ENCODE measurements around the gene ZFX. TPM values are rescaled to one million over a fixed set of nuclear protein-coding genes. Genes with fewer than 3 reads are reported as not detected.

Gene ZFX
- total and polyA plus RNA-seq, 2 of the 8 experiments (the other 6 are each of a cell fraction or from before 2014, with no cell fraction given): 2.8 to 22.0 TPM

- Histone ChIP-seq H4K91ac (replicated peaks; ENCODE audit: insufficient read length, low read length) (no peak overlapping the region), H4K8ac (ENCODE audit: extremely low read depth, insufficient read depth, low read length) (no peak overlapping the region), H3K4me1 (replicated peaks in 1 of 4; ENCODE audit: control insufficient read depth in 3 of 4, insufficient read depth in 4 of 4, low read length in 3 of 4) (0 out of 7 replicates have a peak, but pooled peaks cover 0 to 3% (median 0%) of the 10 kb centered on the region in 4 experiments), H2BK12ac (ENCODE audit: low read depth, low read length) (no peak overlapping the region), H2BK15ac (ENCODE audit: low read length) (no peak overlapping the region), H3K36me3 (ENCODE audit: control insufficient read depth in 2 of 4, insufficient read depth in 4 of 4, low read length in 3 of 4) (no peaks in the 10 kb centered on the region), H2BK5ac (ENCODE audit: low read depth, low read length) (no peak overlapping the region), H3K23ac (ENCODE audit: insufficient read length) (no peak overlapping the region), H2AK5ac (ENCODE audit: low read depth, low read length) (no peak overlapping the region), H3K4me3 (ENCODE audit: extremely low read depth in 1 of 4, insufficient read depth in 2 of 4, low read depth in 3 of 4, low read length in 4 of 4) (no peak overlapping the region), H3K4me2 (ENCODE audit: insufficient read depth in 1 of 2, low read depth in 2 of 2, low read length in 2 of 2) (no peak overlapping the region; a peak in 1 of 4 replicates), H3K56ac (replicated peaks; ENCODE audit: insufficient read length, low read depth, low read length) (no peak overlapping the region), H3K27ac (ENCODE audit: low read depth, low read length) (no peak overlapping the region), H3K14ac (ENCODE audit: insufficient read length) (no peak overlapping the region), H3K79me1 (ENCODE audit: low read depth, low read length) (no peaks in the 10 kb centered on the region), H2BK20ac (ENCODE audit: low read length) (no peak overlapping the region), H3K9me3 (ENCODE audit: insufficient read depth in 2 of 2, low read depth in 1 of 2, low read length in 1 of 2) (no peaks in the 10 kb centered on the region), H3K27me3 (replicated peaks in 1 of 4; ENCODE audit: control insufficient read depth in 3 of 4, extremely low read depth in 1 of 4, insufficient read depth in 3 of 4, low read length in 3 of 4) (no peaks in the 10 kb centered on the region), H4K20me1 (replicated peaks in 1 of 2; ENCODE audit: control insufficient read depth in 1 of 2, insufficient read depth in 2 of 2, low read length in 2 of 2) (no peaks in the 10 kb centered on the region), H3K9ac (replicated peaks in 1 of 4; ENCODE audit: extremely low read depth in 1 of 4, low read depth in 3 of 4, low read length in 3 of 4) (no peak overlapping the region), H4K5ac (ENCODE audit: insufficient read length, low read depth, low read length) (no peak overlapping the region), H3K18ac (ENCODE audit: extremely low read depth, low read length) (no peak overlapping the region), H3K23me2 (ENCODE audit: low read depth, low read length) (no peaks in the 10 kb centered on the region), H2AFZ (ENCODE audit: low read length) (no peak overlapping the region), H3K4ac (replicated peaks; ENCODE audit: insufficient read length, low read depth, low read length) (no peak overlapping the region), H3K79me2 (ENCODE audit: control insufficient read depth in 1 of 2, insufficient read depth in 2 of 2, low read length in 2 of 2) (no peaks in the 10 kb centered on the region), H2BK120ac (replicated peaks; ENCODE audit: low read depth, low read length) (no peak overlapping the region)
- POLR2A ChIA-PET (ENCODE audit: partially characterized antibody): interaction anchor here (0.6 kb wide), 1 partner anchor 160 kb away, joined by 3 read pairs; no protein-coding TSS in a partner anchor
- FAIRE-seq: no peak
- WGBS, 2 experiments (ENCODE audit: extremely low coverage in 1 of 2, insufficient coverage in 1 of 2, insufficient read length in 1 of 2, insufficient replicate concordance in 2 of 2, low coverage in 1 of 2, low lambda C conversion rate in 2 of 2, missing lambda C conversion rate in 1 of 2): 74% methylated on average over 10 of the region's 13 CpGs; no CpG with 5 or more reads in 1 of the 2 experiments
- CTCF ChIA-PET (ENCODE audit: partially characterized antibody): interaction anchor here (0.7 to 1.1 kb wide), 2 partner anchors 10 to 52 kb away, joined by 3 read pairs; no protein-coding TSS in a partner anchor
- no peak for DNase-seq (ENCODE audit: low read depth in 1 of 2, low spot score in 2 of 2)
- TF ChIP-seq RNF2 (IDR thresholded peaks at IDR 0.05; ENCODE audit: borderline replicate concordance, low read depth, low read length, missing control alignments, poor library complexity, severe bottlenecking) (no peak), CHD1 (IDR thresholded peaks at IDR 0.05; ENCODE audit: low read depth, low read length) (no peak), NANOG (IDR thresholded peaks at IDR 0.05; ENCODE audit: insufficient read depth, low read depth, low read length, poor library complexity, severe bottlenecking) (no peak), TAF1 (IDR thresholded peaks at IDR 0.05; ENCODE audit: low read depth, low read length) (no peak), RAD21 (IDR thresholded peaks at IDR 0.05 in 1 of 2, conservative IDR thresholded peaks at IDR 0.05 in 1 of 2; ENCODE audit: low read depth in 2 of 2, low read length in 2 of 2) (peak; percentile 41 to 55), YY1 (IDR thresholded peaks at IDR 0.05; ENCODE audit: low read depth, low read length) (no peak), HDAC6 (IDR thresholded peaks at IDR 0.05; ENCODE audit: low read depth, low read length) (no peak), POLR2A (IDR thresholded peaks at IDR 0.05; ENCODE audit: control extremely low read depth in 1 of 2, low read depth in 2 of 2, low read length in 2 of 2) (no peak), CTCF (IDR thresholded peaks at IDR 0.05; ENCODE audit: control extremely low read depth in 1 of 3, insufficient read depth in 1 of 3, low read depth in 1 of 3, low read length in 3 of 3) (peak in 2 of 3 experiments; percentile 21 to 25; a peak in 2 of 4 replicates)
Observed at GRCh38 chrX:24241822-24242648, 92.5 kb downstream of the ZFX start.

Data from H1 (cell line).